Measurements from ENCODE around the gene ATP2B2.

DNA sequence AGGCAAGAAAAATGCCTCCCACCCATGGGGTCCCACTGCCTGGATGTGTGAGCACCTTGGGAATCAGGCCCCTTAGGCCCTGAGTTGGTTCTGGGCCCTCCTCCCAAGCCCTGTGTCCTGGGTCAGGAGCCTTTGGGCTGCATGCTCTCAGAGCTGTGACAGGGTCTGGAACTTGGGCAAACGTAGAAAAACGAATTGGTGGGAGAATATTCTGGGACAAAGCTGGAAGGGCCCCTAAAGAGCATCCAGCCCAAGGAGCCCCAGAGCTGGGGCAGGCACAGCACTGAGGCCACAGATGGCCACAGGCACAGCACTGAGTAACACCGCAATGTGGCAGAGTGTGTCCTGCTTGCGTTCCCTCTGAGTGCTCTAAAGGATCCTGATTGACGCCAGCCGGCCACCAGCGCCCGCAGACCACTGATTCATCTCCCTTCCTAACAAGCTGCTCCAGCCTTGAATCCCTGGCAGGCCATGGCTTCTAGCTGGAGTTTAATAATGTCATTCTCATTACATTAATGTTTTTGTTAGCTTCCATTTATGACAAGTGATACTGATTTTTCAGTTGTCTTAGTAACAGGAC, 165.9 kb downstream of the ATP2B2 start:
- no peak for TF ChIP-seq EZH2 (IDR thresholded peaks at IDR 0.05; ENCODE audit: borderline replicate concordance, insufficient read depth, low read depth, low read length, poor library complexity, severe bottlenecking)
- TF ChIP-seq, protein P1, sequence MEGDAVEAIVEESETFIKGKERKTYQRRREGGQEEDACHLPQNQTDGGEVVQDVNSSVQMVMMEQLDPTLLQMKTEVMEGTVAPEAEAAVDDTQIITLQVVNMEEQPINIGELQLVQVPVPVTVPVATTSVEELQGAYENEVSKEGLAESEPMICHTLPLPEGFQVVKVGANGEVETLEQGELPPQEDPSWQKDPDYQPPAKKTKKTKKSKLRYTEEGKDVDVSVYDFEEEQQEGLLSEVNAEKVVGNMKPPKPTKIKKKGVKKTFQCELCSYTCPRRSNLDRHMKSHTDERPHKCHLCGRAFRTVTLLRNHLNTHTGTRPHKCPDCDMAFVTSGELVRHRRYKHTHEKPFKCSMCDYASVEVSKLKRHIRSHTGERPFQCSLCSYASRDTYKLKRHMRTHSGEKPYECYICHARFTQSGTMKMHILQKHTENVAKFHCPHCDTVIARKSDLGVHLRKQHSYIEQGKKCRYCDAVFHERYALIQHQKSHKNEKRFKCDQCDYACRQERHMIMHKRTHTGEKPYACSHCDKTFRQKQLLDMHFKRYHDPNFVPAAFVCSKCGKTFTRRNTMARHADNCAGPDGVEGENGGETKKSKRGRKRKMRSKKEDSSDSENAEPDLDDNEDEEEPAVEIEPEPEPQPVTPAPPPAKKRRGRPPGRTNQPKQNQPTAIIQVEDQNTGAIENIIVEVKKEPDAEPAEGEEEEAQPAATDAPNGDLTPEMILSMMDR (IDR thresholded peaks at IDR 0.05), result no peak

Measured in B cell (primary cell).